Measurements from ENCODE around the gene SYCP2L. TPM values are rescaled to one million over a fixed set of nuclear protein-coding genes. Genes with fewer than 3 reads are reported as not detected.
A peak's percentile ranks its signal among the peaks of the same experiment; 100 is the strongest.
"Not testable (repeated sequence)": the region's sequence is repeated elsewhere in the genome, so short reads cannot be mapped to it uniquely, and the experiment has no call there.

The SYCP2L gene
- 12.2 and 13.3 TPM in 2 replicates for total RNA-seq (2014; rRNA removed; shearing (Covaris generic))
- 22.9 and 30.0 TPM in 2 replicates for polyA plus RNA-seq (2014; cell fraction: nucleus; rRNA removed)

DNA sequence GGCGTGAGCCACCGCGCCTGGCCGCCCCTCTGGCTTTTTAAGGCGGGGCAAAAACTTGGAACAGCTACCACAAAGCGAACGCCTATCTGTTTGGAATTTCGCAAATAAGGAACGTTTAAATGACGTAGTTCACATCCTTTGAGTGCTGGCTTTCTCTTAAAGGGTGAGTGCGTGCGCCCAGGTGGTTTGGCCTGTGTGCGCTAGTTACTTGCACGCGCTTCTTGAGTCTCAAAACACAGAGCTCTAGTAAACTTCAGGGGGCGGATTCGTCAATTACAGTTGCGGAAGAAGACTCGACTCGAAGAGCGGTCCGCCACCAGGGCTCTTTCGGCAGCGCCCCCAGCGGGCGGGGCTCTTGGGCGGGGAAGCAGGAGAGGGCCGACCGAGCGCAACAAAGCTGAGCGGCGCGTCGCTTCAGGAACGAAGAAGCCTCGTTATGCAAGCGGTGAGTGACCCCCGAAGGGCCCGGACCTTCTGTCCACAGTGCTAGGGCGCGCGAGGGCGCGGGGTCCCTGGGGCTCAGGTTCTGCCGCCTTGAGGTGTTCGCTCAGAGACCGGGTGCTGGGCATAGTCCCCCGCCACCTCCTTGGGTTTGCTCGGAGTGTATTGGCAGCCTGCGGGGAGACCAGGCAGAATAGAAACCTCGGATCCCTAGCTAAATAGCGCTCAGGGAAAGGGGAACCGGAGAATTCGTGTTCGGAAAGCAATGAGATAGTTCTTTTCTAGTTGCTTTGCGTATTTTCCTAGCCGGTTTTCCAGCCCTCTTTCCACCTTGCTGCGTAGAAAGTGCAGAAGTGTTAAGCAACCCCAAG, at the start of gene SYCP2L:
Gene SYCP2L (plus strand): TSS at position 362 of the 812 bp plus-strand sequence. CDS start 75 bp downstream, at position 437.
- peak; percentile 89 for DNase-seq (ENCODE audit: extremely low read depth, low read depth)

- DNase-seq (ENCODE audit: extremely low read depth, low read depth) = no peak
Observed at GRCh38 chr6:10837622-10837994, 49.2 kb upstream of the SYCP2L start.

- DNase-seq (ENCODE audit: extremely low read depth, low read depth) = peak; percentile 73
Observed at GRCh38 chr6:10837995-10838793, 48.7 kb upstream of the SYCP2L start, which contains the start of gene MAK. TSS of gene MAK (minus strand) at chr6:10838539. CDS start at chr6:10830648, 7,891 bp downstream.

- no peak for DNase-seq (ENCODE audit: extremely low read depth, low read depth)
Observed at GRCh38 chr6:10838794-10839333, 48.0 kb upstream of the SYCP2L start.

GRCh38 chr6:10843554-10843953, 43.3 kb upstream of the SYCP2L start:
- DNase-seq (ENCODE audit: extremely low read depth, low read depth) = no peak

- no peak for DNase-seq (ENCODE audit: extremely low read depth, low read depth)
Observed at GRCh38 chr6:10847684-10848083, 39.2 kb upstream of the SYCP2L start.

DNA sequence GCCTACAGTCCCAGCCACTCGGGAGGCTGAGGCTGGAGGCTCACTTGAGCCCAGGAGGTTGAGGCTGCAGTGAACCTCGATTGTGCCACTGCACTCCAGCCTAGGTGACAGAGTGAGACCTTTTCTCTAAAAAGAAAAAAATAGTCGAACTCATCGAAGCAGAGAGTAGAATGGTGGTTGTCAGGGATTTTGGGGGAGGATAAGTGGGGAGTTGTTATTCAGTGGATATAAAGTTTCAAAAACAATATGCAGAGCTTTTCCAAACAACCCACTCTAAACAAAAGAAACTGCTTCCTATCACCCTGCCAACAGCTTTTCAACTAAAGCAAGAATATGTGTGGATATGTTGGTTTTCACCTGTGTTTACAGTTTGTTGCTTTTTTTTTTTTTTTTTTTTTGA, 37.0 kb upstream of the SYCP2L start:
- DNase-seq (ENCODE audit: extremely low read depth, low read depth) = no peak

DNA sequence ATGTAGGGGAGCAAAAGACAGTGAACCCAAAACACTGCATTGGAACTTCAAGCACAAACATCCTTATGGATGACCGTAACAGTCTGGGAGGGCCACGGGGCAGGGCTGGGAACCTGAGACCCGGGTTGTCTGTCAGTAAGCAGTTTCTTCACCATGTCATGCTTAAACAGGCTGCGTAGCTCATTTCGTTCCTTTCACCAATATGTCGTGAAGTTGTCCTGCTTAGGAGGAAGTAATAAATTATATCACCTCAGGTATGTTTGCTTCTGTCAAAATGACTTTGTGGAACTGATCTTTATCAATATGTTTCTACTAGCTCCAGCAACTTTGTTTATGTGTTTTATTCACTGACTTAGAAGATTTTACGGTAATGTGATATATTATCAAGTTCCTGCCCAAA, 36.1 kb upstream of the SYCP2L start:
- no peak for DNase-seq (ENCODE audit: extremely low read depth, low read depth)

DNA sequence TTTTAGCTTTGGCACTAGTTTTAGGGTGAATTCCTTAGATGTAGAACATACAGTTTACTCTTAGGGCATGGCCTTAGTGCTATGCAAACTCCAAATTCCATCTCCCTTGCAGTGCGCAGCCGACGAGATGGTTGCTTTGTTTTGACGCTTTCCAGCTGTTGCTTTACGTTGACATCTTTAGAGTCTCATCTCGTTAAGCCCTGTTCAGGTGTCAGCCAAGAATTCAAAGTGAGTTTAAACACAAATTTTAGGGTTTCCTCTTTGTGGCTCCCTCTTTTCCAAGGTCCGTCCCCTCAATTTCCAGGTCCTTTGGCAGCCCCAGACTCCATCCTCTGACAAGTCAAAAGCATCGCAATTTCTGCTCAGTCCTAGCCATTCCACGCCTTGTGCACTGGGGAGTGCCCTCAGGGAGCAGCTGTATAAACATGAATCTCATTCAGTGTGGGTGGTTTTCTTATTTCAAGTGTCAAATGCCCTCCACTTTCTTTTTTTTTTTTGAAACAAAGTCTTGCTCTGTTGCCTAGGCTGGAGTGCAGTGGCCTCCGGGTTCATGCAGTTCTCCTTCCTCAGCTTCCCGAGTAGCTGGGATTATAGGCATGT, 34.4 kb upstream of the SYCP2L start:
- DNase-seq (ENCODE audit: extremely low read depth, low read depth) = no peak

DNA sequence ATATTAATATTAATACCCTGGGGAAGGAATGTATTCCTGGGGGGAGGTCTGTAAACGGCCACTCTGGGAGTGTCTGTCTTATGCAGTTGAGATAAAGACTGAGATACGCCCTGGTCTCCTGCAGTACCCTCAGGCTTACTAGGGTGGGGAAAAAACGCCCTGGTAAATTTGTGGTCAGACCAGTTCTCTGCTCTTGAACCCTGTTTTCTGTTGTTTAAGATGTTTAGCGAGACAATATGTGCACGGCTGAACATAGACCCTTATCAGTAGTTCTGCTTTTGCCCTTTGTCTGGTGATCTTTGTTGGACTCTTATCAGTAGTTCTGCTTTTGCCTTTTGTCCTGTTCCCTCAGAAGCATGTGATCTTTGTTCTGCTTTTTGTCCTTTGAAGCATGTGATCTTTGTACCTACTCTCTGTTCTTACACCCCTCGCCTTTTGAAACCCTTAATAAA, 33.0 kb upstream of the SYCP2L start:
- not testable (repeated sequence) for DNase-seq (ENCODE audit: extremely low read depth, low read depth)

- DNase-seq (ENCODE audit: extremely low read depth, low read depth) = no peak
Observed at GRCh38 chr6:10854922-10855632, 31.8 kb upstream of the SYCP2L start.

GRCh38 chr6:10857259-10857658, 29.6 kb upstream of the SYCP2L start:
- no peak for DNase-seq (ENCODE audit: extremely low read depth, low read depth)

- DNase-seq (ENCODE audit: extremely low read depth, low read depth) = no peak
Observed at GRCh38 chr6:10861086-10861485, 25.8 kb upstream of the SYCP2L start.

- no peak for DNase-seq (ENCODE audit: extremely low read depth, low read depth)
Observed at GRCh38 chr6:10862361-10862760, 24.5 kb upstream of the SYCP2L start.

DNA sequence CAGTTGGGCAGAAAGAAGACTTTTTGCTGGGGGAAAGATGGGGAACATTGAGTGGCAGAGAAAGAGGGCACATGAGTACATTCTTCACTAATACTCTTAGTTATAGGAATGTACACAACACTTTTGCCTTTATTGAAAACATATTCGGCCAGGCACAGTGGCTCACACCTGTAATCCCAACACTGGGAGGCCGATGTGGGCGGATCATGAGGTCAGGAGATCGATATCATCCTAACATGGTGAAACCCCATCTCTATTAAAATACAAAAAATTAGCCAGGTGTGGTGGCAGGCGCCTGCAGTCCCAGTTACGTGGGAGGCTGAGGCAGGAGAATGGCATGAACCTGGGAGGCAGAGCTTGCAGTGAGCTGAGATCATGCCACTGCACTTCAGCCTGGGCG, 23.8 kb upstream of the SYCP2L start:
- DNase-seq (ENCODE audit: extremely low read depth, low read depth) = not testable (repeated sequence)

DNA sequence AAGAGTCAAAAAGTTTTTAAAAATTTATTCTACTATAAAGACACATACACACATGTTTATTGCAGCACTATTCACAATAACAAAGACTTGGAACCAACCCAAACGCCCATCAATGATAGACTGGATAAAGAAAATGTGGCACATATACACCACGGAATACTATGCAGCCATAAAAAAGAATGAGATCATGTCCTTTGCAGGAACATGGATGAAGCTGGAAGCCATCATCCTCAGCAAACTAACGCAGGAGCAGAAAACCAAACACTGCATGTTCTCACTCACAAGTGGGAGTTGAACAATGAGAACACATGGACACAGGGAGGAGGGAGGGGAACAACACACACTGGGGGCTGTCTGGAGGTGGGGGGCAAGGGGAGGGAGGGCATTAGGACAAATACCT, 20.1 kb upstream of the SYCP2L start:
- DNase-seq (ENCODE audit: extremely low read depth, low read depth) = not testable (repeated sequence)

- DNase-seq (ENCODE audit: extremely low read depth, low read depth) = no peak
Observed at GRCh38 chr6:10867952-10868351, 18.9 kb upstream of the SYCP2L start.

GRCh38 chr6:10873374-10873773, 13.5 kb upstream of the SYCP2L start:
- DNase-seq (ENCODE audit: extremely low read depth, low read depth) = no peak

- DNase-seq (ENCODE audit: extremely low read depth, low read depth) = no peak
Observed at GRCh38 chr6:10874207-10874606, 12.6 kb upstream of the SYCP2L start.

GRCh38 chr6:10875026-10875425, 11.8 kb upstream of the SYCP2L start:
- DNase-seq (ENCODE audit: extremely low read depth, low read depth) = no peak

Data from NCI-H460 (cell line).